Cardiac fibroblast (primary cell): Measurements from ENCODE around the gene ZBTB42.
A peak's percentile ranks its signal among the peaks of the same experiment; 100 is the strongest.

Source experiments
- DNase-seq, 2 donors: peaks; one replicate each; pipeline versions ENCODE4 v3.0.0 to v3.0.0-alpha.2; 2010; ENCODE audit warnings: low read depth in 2 of 2
- H3K4me3 ChIP-seq, 2 donors: replicated peaks in 1 of 2; 1 replicate in 1 of 2; 2 replicates in 1 of 2; pipeline ENCODE4 v1.5.1; 2011; ENCODE audit warnings: low read depth in 2 of 2, low read length in 2 of 2, mild to moderate bottlenecking in 2 of 2, moderate library complexity in 1 of 2
- CTCF ChIP-seq: IDR thresholded peaks from one replicate; pipeline ENCODE4 v1.5.1; 2011; ENCODE audit warnings: low read depth, mild to moderate bottlenecking, low read length, inconsistent platforms

The ZBTB42 gene

GRCh38 chr14:104758981-104759969, 41.6 kb upstream of the ZBTB42 start:
- TF ChIP-seq CTCF, result no peak
- DNase-seq, result no peak
- no peak overlapping the region for H3K4me3 ChIP-seq

- H3K4me3 ChIP-seq, result no peak overlapping the region
- DNase-seq, result no peak
- TF ChIP-seq CTCF, result no peak
These were observed 35.4 kb upstream of the ZBTB42 start for GRCh38 chr14:104765517-104765916.

GRCh38 chr14:104766256-104766862, 34.5 kb upstream of the ZBTB42 start:
- TF ChIP-seq CTCF, result no peak
- DNase-seq, result no peak
- no peak overlapping the region for H3K4me3 ChIP-seq

GRCh38 chr14:104766863-104767633, 33.9 kb upstream of the ZBTB42 start:
- no peak for DNase-seq
- no peak for TF ChIP-seq CTCF
- H3K4me3 ChIP-seq, result no peak overlapping the region

- TF ChIP-seq CTCF, result no peak
- no peak overlapping the region for H3K4me3 ChIP-seq
- DNase-seq, result no peak
These were observed 33.3 kb upstream of the ZBTB42 start for GRCh38 chr14:104767634-104767918.

GRCh38 chr14:104768437-104769323, 32.2 kb upstream of the ZBTB42 start:
- H3K4me3 ChIP-seq, result no peak overlapping the region
- DNase-seq, result peak; percentile 80 to 87
- peak; percentile 91 for TF ChIP-seq CTCF
